RWPE1 (cell line): ENCODE measurements around the gene CSMD2.

ENCODE experiments used
- CTCF ChIA-PET: fragments of 350-600 bp; sonication (Branson Sonifier 250); formaldehyde crosslinking; extraction: SDS; loops from one replicate; lab custom pipeline; 2021; lab: Yijun Ruan, JAX
- POLR2A ChIA-PET: fragments of 400-600 bp; formaldehyde crosslinking; extraction: SDS; loops from one replicate; lab custom pipeline; 2020; ENCODE audit warnings: antibody characterized with exemption; ENCODE audit not compliant: low non-redundant PET; lab: Yijun Ruan, JAX
- DNase-seq: peaks from one replicate; pipeline ENCODE4 v3.0.0; 2012; ENCODE audit warnings: low spot score
- H3K27ac ChIP-seq: fragments of 450-650 bp; 2 replicates; pipeline ENCODE4 v1.5.1; 2017
- CTCF ChIP-seq: fragments of 450-650 bp; conservative IDR thresholded peaks from 2 replicates; pipeline ENCODE4 v1.5.1; 2017; ENCODE audit warnings: low read depth, mild to moderate bottlenecking

CSMD2 gene

GRCh38 chr1:33588726-33589125, 576.3 kb downstream of the CSMD2 start:
- DNase-seq = no peak
- CTCF ChIA-PET = no interaction called here
- POLR2A ChIA-PET = no interaction called here
- no peak for TF ChIP-seq CTCF
- no peak overlapping the region for H3K27ac ChIP-seq

GRCh38 chr1:33586795-33587194, 578.2 kb downstream of the CSMD2 start:
- DNase-seq = no peak
- TF ChIP-seq CTCF = no peak
- ChIA-PET POLR2A (no interaction called here), CTCF (no interaction called here)
- H3K27ac ChIP-seq = no peak overlapping the region

- H3K27ac ChIP-seq = no peak overlapping the region
- no peak for TF ChIP-seq CTCF
- POLR2A ChIA-PET = no interaction called here
- peak; percentile 36 for DNase-seq
- CTCF ChIA-PET = no interaction called here
Observed at GRCh38 chr1:33586106-33586505, 578.9 kb downstream of the CSMD2 start.

GRCh38 chr1:33583567-33583966, 581.5 kb downstream of the CSMD2 start:
- no peak overlapping the region for H3K27ac ChIP-seq
- no peak for TF ChIP-seq CTCF
- POLR2A ChIA-PET = no interaction called here
- CTCF ChIA-PET = interaction anchor here (0.6 kb wide), 1 partner anchor 80 kb away, joined by 3 read pairs; no protein-coding TSS in a partner anchor
- no peak for DNase-seq

- no peak for DNase-seq
- no peak overlapping the region for H3K27ac ChIP-seq
- POLR2A ChIA-PET = no interaction called here
- TF ChIP-seq CTCF = no peak
- CTCF ChIA-PET = interaction anchor here (0.6 kb wide), 1 partner anchor 41 kb away, joined by 3 read pairs; no protein-coding TSS in a partner anchor
Observed at GRCh38 chr1:33578557-33579448, 586.2 kb downstream of the CSMD2 start.

GRCh38 chr1:33577663-33578062, 587.4 kb downstream of the CSMD2 start:
- no peak for TF ChIP-seq CTCF
- CTCF ChIA-PET = no interaction called here
- no peak overlapping the region for H3K27ac ChIP-seq
- DNase-seq = no peak
- POLR2A ChIA-PET = no interaction called here
